Measurements from ENCODE around the gene PLEKHM3.
"Not testable (repeated sequence)": the region's sequence is repeated elsewhere in the genome, so short reads cannot be mapped to it uniquely, and the experiment has no call there.

PLEKHM3 gene

GRCh38 chr2:207914716-207915115, 110.6 kb downstream of the PLEKHM3 start:
- no peak for DNase-seq

GRCh38 chr2:207913772-207914358, 111.5 kb downstream of the PLEKHM3 start:
- DNase-seq, result no peak

GRCh38 chr2:207911856-207912255, 113.5 kb downstream of the PLEKHM3 start:
- no peak for DNase-seq

- DNase-seq, result no peak
These were observed 114.1 kb downstream of the PLEKHM3 start for GRCh38 chr2:207911215-207911614.

GRCh38 chr2:207906495-207906894, 118.8 kb downstream of the PLEKHM3 start:
- DNase-seq, result not testable (repeated sequence)

- DNase-seq, result no peak
These were observed 119.8 kb downstream of the PLEKHM3 start for GRCh38 chr2:207905546-207905945.

GRCh38 chr2:207903236-207903635, 122.1 kb downstream of the PLEKHM3 start:
- DNase-seq, result no peak

- no peak for DNase-seq
These were observed 122.5 kb downstream of the PLEKHM3 start for GRCh38 chr2:207902821-207903220.

- no peak for DNase-seq
These were observed 123.5 kb downstream of the PLEKHM3 start for GRCh38 chr2:207901829-207902228.

- no peak for DNase-seq
These were observed 123.9 kb downstream of the PLEKHM3 start for GRCh38 chr2:207901401-207901800.

- no peak for DNase-seq
These were observed 127.0 kb downstream of the PLEKHM3 start for GRCh38 chr2:207898354-207898695.

- no peak for DNase-seq
These were observed 127.6 kb downstream of the PLEKHM3 start for GRCh38 chr2:207897541-207898353.

- no peak for DNase-seq
These were observed 128.6 kb downstream of the PLEKHM3 start for GRCh38 chr2:207896525-207897285.

GRCh38 chr2:207895274-207895860, 130.0 kb downstream of the PLEKHM3 start:
- DNase-seq, result no peak

- DNase-seq, result no peak
These were observed 132.5 kb downstream of the PLEKHM3 start for GRCh38 chr2:207892716-207893402.

GRCh38 chr2:207891086-207891844, 134.1 kb downstream of the PLEKHM3 start:
- DNase-seq, result no peak

- no peak for DNase-seq
These were observed 137.8 kb downstream of the PLEKHM3 start for GRCh38 chr2:207887500-207887899.

GRCh38 chr2:207885010-207885409, 140.3 kb downstream of the PLEKHM3 start:
- DNase-seq, result no peak

- DNase-seq, result no peak
These were observed 141.2 kb downstream of the PLEKHM3 start for GRCh38 chr2:207884127-207884526.

GRCh38 chr2:207883002-207883780, 142.1 kb downstream of the PLEKHM3 start:
- DNase-seq, result no peak

- no peak for DNase-seq
These were observed 143.4 kb downstream of the PLEKHM3 start for GRCh38 chr2:207881902-207882301.
